ENCODE results near the gene TENT4A. TPM values are rescaled to one million over a fixed set of nuclear protein-coding genes. Genes with fewer than 3 reads are reported as not detected.
A peak's percentile ranks its signal among the peaks of the same experiment; 100 is the strongest.

The TENT4A gene
- total and polyA plus RNA-seq, 4 donors = 14.1 to 29.8 (median 22.8) TPM

DNA sequence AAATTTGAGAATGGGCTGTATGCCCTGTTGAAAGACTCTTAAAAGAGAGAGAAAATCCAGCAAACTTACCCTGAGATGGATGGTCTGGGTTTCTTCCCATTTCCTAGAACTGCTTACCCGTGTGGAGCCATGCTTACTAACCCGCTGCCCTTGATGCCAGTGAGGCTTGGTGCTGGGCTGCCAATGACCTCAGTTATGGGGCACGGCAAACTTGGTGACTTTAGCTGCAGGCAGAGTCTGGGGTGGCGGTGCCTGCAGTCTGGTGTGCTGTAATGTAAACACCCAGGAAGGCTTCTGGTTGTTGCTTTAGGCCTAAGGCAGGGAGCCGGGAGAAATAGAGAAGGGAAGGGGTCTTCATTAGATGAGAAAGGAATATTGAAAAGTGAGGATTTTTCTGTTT is 7.3 kb upstream of the TENT4A start:
- H3K36me3 ChIP-seq (ENCODE audit: control insufficient read depth, insufficient read depth, low read length) = no peaks in the 10 kb centered on the region
- H3K9me3 ChIP-seq (ENCODE audit: control insufficient read depth, insufficient read depth, low read length) = no peaks in the 10 kb centered on the region
- H3K27ac ChIP-seq (ENCODE audit: low read depth, low read length) = no peak overlapping the region
- no peak overlapping the region for H3K4me3 ChIP-seq (ENCODE audit: low read depth, low read length)
- no peaks in the 10 kb centered on the region for H3K27me3 ChIP-seq (ENCODE audit: control insufficient read depth, insufficient read depth, low read length)
- DNase-seq (ENCODE audit: low read depth in 4 of 6, low spot score in 6 of 6) = no peak
- H3K4me1 ChIP-seq (ENCODE audit: control insufficient read depth, insufficient read depth, low read length) = no peaks in the 10 kb centered on the region
- WGBS (ENCODE audit: insufficient coverage) = 86% methylated on average over 5 of the region's 5 CpGs

DNA sequence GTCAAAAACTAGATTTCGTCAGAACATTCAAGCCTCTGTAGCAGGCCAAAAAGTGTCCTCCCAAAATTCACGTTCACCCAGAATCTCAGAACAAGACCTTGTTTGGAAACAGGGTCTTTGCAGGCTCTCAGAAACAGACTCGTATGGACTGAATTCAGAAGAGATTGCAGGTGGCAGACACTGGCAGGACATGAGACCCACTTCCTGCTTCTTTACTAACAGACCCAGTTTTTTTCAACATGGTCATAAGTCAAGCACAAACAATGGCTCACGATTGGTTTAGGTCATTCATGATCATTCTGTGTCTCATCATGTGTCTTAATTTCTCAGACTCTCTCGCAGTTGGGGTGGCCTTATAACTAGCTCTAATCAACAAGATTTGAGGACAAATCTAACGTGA is 5.4 kb upstream of the TENT4A start:
- H3K9me3 ChIP-seq (ENCODE audit: control insufficient read depth, insufficient read depth, low read length) = no peaks in the 10 kb centered on the region
- 77% methylated on average over 6 of the region's 6 CpGs for WGBS (ENCODE audit: insufficient coverage)
- no peak overlapping the region for H3K27ac ChIP-seq (ENCODE audit: low read depth, low read length)
- H3K4me1 ChIP-seq (ENCODE audit: control insufficient read depth, insufficient read depth, low read length) = peaks cover 10% of the 10 kb centered on the region
- no peak for DNase-seq (ENCODE audit: low read depth in 4 of 6, low spot score in 6 of 6)
- H3K36me3 ChIP-seq (ENCODE audit: control insufficient read depth, insufficient read depth, low read length) = no peaks in the 10 kb centered on the region
- no peaks in the 10 kb centered on the region for H3K27me3 ChIP-seq (ENCODE audit: control insufficient read depth, insufficient read depth, low read length)
- H3K4me3 ChIP-seq (ENCODE audit: low read depth, low read length) = no peak overlapping the region

DNA sequence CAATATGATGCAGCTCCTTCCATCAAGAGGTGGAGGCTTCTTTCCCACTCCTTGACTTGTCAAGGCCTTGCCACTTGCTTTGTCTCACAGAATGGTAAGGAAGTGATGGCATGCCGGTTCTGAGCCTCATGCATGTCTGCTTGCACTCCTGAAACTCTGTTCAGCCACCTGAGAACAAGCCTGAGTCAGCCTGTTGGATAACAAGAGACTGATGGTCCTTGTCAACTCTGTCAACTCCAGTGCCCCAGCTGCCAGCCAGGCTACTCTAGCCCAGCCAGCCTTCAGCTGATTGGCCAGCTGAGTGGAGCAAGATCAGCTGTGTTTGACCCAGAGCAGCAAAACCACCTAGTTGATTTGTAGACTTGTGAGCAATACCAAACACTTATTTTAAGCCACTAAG is 4.4 kb upstream of the TENT4A start:
- WGBS (ENCODE audit: insufficient coverage) = 56% methylated on average over 1 of the region's 1 CpG

DNA sequence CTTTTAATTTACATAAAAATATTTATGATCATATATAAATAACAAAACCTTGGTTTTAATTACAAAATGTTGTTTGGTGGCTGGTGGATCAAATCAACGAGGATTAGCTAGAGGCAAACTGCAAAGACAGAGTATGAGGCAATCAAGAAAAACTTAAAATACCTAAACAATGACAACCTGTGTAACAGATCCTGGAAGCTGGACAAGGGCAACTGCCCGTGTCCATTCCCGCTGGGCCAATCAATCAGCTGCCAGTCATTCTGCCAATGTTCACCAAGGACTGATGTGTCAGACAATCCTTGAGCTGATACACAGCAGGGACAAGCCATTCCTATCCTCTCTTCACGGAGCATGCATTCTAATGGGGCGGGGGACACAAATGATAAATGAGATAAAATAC is 3.2 kb upstream of the TENT4A start:
- WGBS (ENCODE audit: insufficient coverage) = 77% methylated on average over 2 of the region's 5 CpGs
- peaks cover 10% of the 10 kb centered on the region for H3K4me1 ChIP-seq (ENCODE audit: control insufficient read depth, insufficient read depth, low read length)
- H3K9me3 ChIP-seq (ENCODE audit: control insufficient read depth, insufficient read depth, low read length) = no peaks in the 10 kb centered on the region

More for the DNA sequence above, 4.4 kb upstream of the TENT4A start:
- Histone ChIP-seq H3K27ac (ENCODE audit: low read depth, low read length) (no peak overlapping the region), H3K27me3 (ENCODE audit: control insufficient read depth, insufficient read depth, low read length) (no peaks in the 10 kb centered on the region), H3K36me3 (ENCODE audit: control insufficient read depth, insufficient read depth, low read length) (no peaks in the 10 kb centered on the region), H3K4me1 (ENCODE audit: control insufficient read depth, insufficient read depth, low read length) (peaks cover 10% of the 10 kb centered on the region), H3K4me3 (ENCODE audit: low read depth, low read length) (no peak overlapping the region), H3K9me3 (ENCODE audit: control insufficient read depth, insufficient read depth, low read length) (no peaks in the 10 kb centered on the region)
- DNase-seq (ENCODE audit: low read depth in 4 of 6, low spot score in 6 of 6) = no peak

DNA sequence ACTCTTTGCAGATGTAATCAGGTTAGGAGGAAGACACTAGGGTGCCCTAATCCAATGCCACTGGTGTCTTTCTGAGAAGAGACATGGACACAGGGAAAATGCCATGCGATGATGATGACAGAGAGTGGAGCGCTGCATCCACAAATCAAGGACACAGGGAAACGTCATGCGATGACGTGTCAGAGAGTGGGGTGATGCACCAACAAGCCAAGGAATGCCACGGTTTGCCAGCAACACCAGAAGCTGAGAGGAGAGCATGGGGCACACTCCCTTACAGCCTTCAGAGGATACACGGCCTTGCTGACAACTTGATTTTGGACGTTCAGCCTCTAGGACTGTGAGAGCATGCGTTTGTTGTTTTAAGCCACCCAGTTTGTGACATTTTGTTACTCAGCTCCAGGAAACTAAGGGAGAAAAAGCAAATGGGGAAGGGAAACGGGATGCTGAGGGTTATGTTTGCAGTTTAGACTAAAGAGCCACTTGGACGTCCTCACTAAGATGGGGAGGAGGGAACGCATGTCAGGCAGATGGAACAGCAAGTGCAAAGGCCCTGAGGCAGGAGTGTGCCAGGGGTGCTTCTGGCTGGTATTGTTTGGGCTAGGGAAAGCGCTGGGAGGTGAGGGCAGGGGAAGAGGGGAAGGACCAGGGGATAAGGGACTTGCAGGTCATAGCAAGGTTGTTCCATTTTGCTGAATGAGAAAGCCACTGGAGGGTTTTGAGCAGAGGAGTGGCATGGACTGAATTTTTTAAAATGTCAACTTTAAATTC is 2.5 kb upstream of the TENT4A start:
- 87% methylated on average over 13 of the region's 13 CpGs for WGBS (ENCODE audit: insufficient coverage)
- no peaks in the 10 kb centered on the region for H3K27me3 ChIP-seq (ENCODE audit: control insufficient read depth, insufficient read depth, low read length)

More for the DNA sequence above, 3.2 kb upstream of the TENT4A start:
- DNase-seq (ENCODE audit: low read depth in 4 of 6, low spot score in 6 of 6) = no peak
- Histone ChIP-seq H3K4me3 (ENCODE audit: low read depth, low read length) (no peak overlapping the region), H3K36me3 (ENCODE audit: control insufficient read depth, insufficient read depth, low read length) (no peaks in the 10 kb centered on the region), H3K27me3 (ENCODE audit: control insufficient read depth, insufficient read depth, low read length) (no peaks in the 10 kb centered on the region), H3K27ac (ENCODE audit: low read depth, low read length) (no peak overlapping the region)

DNA sequence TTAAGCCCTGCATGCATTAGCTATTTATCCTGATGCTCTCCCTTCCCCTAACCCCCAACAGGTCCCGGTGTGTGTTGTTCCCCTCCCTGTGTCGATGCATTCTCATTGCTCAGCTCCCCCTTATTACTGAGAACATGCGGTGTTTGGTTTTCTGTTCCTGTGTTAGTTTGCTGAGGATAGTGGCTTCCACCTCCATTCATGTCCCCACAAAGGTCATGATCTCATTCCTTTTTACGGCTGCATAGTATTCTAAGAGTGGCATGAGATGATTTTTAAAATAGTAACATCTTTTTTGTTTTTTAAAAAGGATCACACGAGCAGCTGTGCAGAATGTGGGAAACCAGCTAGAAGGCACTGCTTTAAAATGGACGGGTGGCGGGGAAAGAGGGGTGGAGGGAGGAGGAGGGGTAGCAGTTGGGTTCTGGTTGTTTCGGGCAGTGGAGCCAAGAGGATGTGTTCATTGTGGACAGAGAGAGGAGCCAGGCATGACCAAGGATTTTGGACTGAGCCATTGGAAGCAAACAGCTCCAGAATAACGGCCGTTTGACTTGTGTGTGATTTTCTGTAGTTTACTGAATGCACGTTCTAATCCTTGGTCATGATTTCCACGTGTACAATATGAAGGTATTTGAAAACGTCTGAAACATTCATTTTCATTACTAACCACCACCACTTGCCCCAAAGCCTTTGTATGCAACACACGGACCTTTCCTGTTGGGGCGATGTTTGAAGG is 1.7 kb upstream of the TENT4A start:
- no peak for DNase-seq (ENCODE audit: low read depth in 4 of 6, low spot score in 6 of 6)
- Histone ChIP-seq H3K36me3 (ENCODE audit: control insufficient read depth, insufficient read depth, low read length) (peaks cover 2% of the 10 kb centered on the region), H3K27ac (ENCODE audit: low read depth, low read length) (peak overlapping the region; percentile 94), H3K27me3 (ENCODE audit: control insufficient read depth, insufficient read depth, low read length) (no peaks in the 10 kb centered on the region), H3K4me3 (ENCODE audit: low read depth, low read length) (peak overlapping the region; percentile 73), H3K9me3 (ENCODE audit: control insufficient read depth, insufficient read depth, low read length) (no peaks in the 10 kb centered on the region), H3K4me1 (ENCODE audit: control insufficient read depth, insufficient read depth, low read length) (peaks cover 24% of the 10 kb centered on the region)
- WGBS (ENCODE audit: insufficient coverage) = 27% methylated on average over 7 of the region's 15 CpGs

More for the DNA sequence above, 2.5 kb upstream of the TENT4A start:
- Histone ChIP-seq H3K4me1 (ENCODE audit: control insufficient read depth, insufficient read depth, low read length) (peaks cover 15% of the 10 kb centered on the region), H3K9me3 (ENCODE audit: control insufficient read depth, insufficient read depth, low read length) (no peaks in the 10 kb centered on the region), H3K4me3 (ENCODE audit: low read depth, low read length) (no peak overlapping the region), H3K27ac (ENCODE audit: low read depth, low read length) (no peak overlapping the region), H3K36me3 (ENCODE audit: control insufficient read depth, insufficient read depth, low read length) (no peaks in the 10 kb centered on the region)
- no peak for DNase-seq (ENCODE audit: low read depth in 4 of 6, low spot score in 6 of 6)

DNA sequence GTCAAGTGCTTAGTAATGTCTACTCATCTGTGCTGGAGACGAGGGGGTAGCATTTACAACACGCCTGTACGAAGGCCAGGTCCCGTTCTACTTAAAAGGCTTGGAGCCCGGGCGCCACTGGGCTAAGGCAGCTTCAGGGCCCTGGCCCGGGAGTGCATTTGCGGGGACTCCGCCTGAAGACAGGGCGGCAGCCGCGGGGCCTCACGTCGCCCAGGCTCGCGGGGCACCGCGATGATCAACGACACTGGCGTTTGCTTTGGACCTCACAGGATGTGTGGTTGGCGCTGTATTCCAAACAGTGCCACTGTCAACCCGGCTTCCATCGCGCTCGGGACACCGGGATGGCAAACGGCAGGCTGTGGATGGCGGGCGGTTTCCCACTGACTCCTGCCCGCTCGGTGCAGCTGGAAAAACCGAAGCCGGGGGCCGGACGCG is 1.1 kb upstream of the TENT4A start:
- H3K4me3 ChIP-seq (ENCODE audit: low read depth, low read length) = peak overlapping the region; percentile 73
- DNase-seq (ENCODE audit: low read depth in 4 of 6, low spot score in 6 of 6) = peak in 2 of 6 donors; percentile 63 to 69
- H3K4me1 ChIP-seq (ENCODE audit: control insufficient read depth, insufficient read depth, low read length) = peaks cover 28% of the 10 kb centered on the region
- no peaks in the 10 kb centered on the region for H3K27me3 ChIP-seq (ENCODE audit: control insufficient read depth, insufficient read depth, low read length)
- peaks cover 6% of the 10 kb centered on the region for H3K36me3 ChIP-seq (ENCODE audit: control insufficient read depth, insufficient read depth, low read length)
- under 1% methylated on average over 36 of the region's 36 CpGs for WGBS (ENCODE audit: insufficient coverage)
- peak overlapping the region; percentile 94 for H3K27ac ChIP-seq (ENCODE audit: low read depth, low read length)
- no peaks in the 10 kb centered on the region for H3K9me3 ChIP-seq (ENCODE audit: control insufficient read depth, insufficient read depth, low read length)

DNA sequence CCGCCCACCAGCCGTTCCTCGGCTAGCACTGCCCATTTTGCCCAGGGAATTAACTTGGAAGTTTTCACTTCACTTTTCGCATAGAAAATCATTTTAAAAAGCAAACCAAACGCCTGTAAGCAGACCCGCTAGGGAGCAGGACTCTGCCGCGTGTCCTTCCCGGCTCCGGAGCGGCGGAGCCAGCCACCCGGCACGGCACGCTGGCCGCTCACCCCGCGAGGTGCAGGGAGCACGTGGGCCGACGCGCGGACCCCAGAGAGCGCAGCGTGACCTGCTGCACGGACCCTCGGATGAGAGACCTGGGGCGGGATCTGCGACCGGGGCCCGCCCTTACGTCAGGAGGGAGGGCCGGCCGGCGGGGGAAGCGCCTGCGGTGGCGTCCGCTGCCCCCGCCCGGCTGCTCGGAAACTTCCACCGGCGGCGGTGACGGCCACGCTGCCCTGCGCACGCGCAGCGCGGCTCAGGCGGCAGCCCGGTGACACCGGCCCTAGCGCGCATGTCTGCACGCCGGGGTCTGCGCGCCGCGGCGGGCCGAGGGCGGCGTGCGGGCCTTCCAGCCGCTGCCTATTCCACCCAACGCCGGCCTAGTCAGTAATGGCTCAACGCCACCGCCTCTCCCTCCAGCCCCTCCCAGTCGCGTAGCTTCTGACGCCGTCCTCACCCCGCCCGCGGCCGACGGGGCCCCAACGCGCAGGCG is 507 bp upstream of the TENT4A start:
- peaks cover 6% of the 10 kb centered on the region for H3K36me3 ChIP-seq (ENCODE audit: control insufficient read depth, insufficient read depth, low read length)
- H3K9me3 ChIP-seq (ENCODE audit: control insufficient read depth, insufficient read depth, low read length) = no peaks in the 10 kb centered on the region
- under 1% methylated on average over 80 of the region's 85 CpGs for WGBS (ENCODE audit: insufficient coverage)

DNA sequence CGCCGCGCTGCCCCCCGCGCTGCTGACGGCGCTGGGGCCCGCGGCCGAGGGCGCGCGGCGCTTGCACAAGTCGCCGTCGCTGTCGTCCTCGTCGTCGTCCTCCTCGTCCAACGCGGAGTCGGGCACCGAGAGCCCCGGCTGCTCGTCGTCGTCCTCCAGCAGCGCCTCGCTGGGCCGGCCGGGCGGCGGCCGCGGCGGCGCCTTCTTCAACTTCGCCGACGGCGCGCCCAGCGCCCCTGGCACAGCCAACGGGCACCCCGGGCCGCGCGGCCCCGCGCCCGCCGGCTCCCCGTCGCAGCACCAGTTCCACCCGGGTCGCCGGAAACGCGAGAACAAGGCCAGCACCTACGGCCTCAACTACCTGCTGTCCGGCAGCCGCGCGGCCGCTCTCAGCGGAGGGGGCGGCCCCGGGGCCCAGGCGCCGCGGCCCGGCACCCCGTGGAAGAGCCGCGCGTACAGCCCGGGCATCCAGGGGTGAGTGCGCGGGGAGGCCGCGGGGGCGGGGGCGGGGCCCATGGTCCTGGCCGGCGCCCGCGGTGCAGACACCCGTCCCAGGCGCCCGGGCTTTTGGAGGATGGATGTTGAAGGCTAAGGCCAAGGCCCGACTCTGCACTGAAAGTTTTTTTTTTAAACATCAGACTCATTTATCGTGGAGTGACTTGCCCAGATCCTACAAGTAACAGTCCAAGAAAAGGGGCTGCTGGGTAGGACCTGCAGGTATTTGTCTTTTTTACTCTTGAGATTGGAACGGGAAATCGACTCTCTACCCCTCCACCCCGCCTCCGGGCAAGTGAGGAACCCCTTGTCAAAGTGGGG is 1.2 kb downstream of the TENT4A start:
- peak overlapping the region; percentile 60 for H3K4me3 ChIP-seq (ENCODE audit: low read depth, low read length)
- peak in 1 of 6 donors; percentile 45 for DNase-seq (ENCODE audit: low read depth in 4 of 6, low spot score in 6 of 6)
- H3K9me3 ChIP-seq (ENCODE audit: control insufficient read depth, insufficient read depth, low read length) = no peaks in the 10 kb centered on the region
- H3K36me3 ChIP-seq (ENCODE audit: control insufficient read depth, insufficient read depth, low read length) = peaks cover 6% of the 10 kb centered on the region
- peaks cover 41% of the 10 kb centered on the region for H3K4me1 ChIP-seq (ENCODE audit: control insufficient read depth, insufficient read depth, low read length)
- no peak overlapping the region for H3K27ac ChIP-seq (ENCODE audit: low read depth, low read length)
- H3K27me3 ChIP-seq (ENCODE audit: control insufficient read depth, insufficient read depth, low read length) = no peaks in the 10 kb centered on the region
- under 1% methylated on average over 88 of the region's 99 CpGs for WGBS (ENCODE audit: insufficient coverage)

More for the DNA sequence above, 507 bp upstream of the TENT4A start:
- peaks cover 32% of the 10 kb centered on the region for H3K4me1 ChIP-seq (ENCODE audit: control insufficient read depth, insufficient read depth, low read length)
- no peaks in the 10 kb centered on the region for H3K27me3 ChIP-seq (ENCODE audit: control insufficient read depth, insufficient read depth, low read length)
- H3K4me3 ChIP-seq (ENCODE audit: low read depth, low read length) = peak overlapping the region; percentile 73
- H3K27ac ChIP-seq (ENCODE audit: low read depth, low read length) = peak overlapping the region; percentile 94
- DNase-seq (ENCODE audit: low read depth in 4 of 6, low spot score in 6 of 6) = peak; percentile 91 to 99 (median 96)
